Esophagus muscularis mucosa (tissue), 4 donors: Measurements from ENCODE around the gene OR10T2. TPM values are rescaled to one million over a fixed set of nuclear protein-coding genes. Genes with fewer than 3 reads are reported as not detected.
"Not testable (repeated sequence)": the region's sequence is repeated elsewhere in the genome, so short reads cannot be mapped to it uniquely, and the experiment has no call there.

ENCODE experiments used
- DNase-seq: peaks from one replicate; pipeline ENCODE4 v3.0.0-alpha.2; 2017; ENCODE audit errors: extremely low spot score
- H3K27ac ChIP-seq, 4 donors: fragments of 200-600 bp; sonication (generic); replicated peaks in 1 of 4; 1 replicate in 3 of 4; 2 replicates in 1 of 4; pipeline ENCODE4 v1.5.1; 2016 to 2019; ENCODE audit warnings: mild to moderate bottlenecking in 1 of 4
- H3K27me3 ChIP-seq, 4 donors: fragments of 200-600 bp; sonication (generic); one replicate each; pipeline versions ENCODE4 v1.5.1 to v1.6.0; 2016 to 2019
- H3K36me3 ChIP-seq, 4 donors: fragments of 200-600 bp; sonication (generic); one replicate each; pipeline ENCODE4 v1.5.1; 2016 to 2019
- H3K4me1 ChIP-seq, 4 donors: fragments of 200-600 bp; sonication (generic); one replicate each; pipeline ENCODE4 v1.5.1; 2016 to 2019
- H3K4me3 ChIP-seq, 4 donors: fragments of 200-600 bp; sonication (generic); 1 replicate in 2 of 4; 2 replicates in 2 of 4; pipeline ENCODE4 v1.5.1; 2016 to 2019; ENCODE audit warnings: mild to moderate bottlenecking in 4 of 4, moderate library complexity in 1 of 4
- H3K9me3 ChIP-seq, 4 donors: fragments of 200-600 bp; sonication (generic); 1 replicate in 3 of 4; 2 replicates in 1 of 4; pipeline ENCODE4 v1.5.1; 2016 to 2019
- CTCF ChIP-seq, 3 experiments: fragments of 200-600 bp in 2 of 3; fragments of 450-650 bp in 1 of 3; sonication (generic) in 2 of 3; IDR thresholded peaks; one replicate each; pipeline ENCODE4 v1.5.1; 2017 to 2019; ENCODE audit warnings: antibody characterized with exemption in 3 of 3, mild to moderate bottlenecking in 2 of 3, moderate library complexity in 1 of 3
- EP300 ChIP-seq: sonication (generic); formaldehyde crosslinking; IDR thresholded peaks from one replicate; pipeline ENCODE4 v1.6.1; 2017; ENCODE audit warnings: antibody characterized with exemption
- POLR2A ChIP-seq: fragments of 450-650 bp; IDR thresholded peaks from one replicate; pipeline ENCODE4 v1.6.1; 2017; ENCODE audit warnings: antibody characterized with exemption, moderate library complexity, mild to moderate bottlenecking, low read depth
- POLR2AphosphoS5 ChIP-seq, 2 donors: sonication (generic); formaldehyde crosslinking; IDR thresholded peaks; one replicate each; pipeline ENCODE4 v1.6.1; 2017; ENCODE audit warnings: antibody characterized with exemption in 2 of 2
- WGBS: methylation state at CpG from one replicate; pipeline ENCODE4 v1.1.5; 2018; 5-methylcytosine and 5-hydroxymethylcytosine counted together
- intact Hi-C: fragments of 100-400 bp; cut with DNase I; formaldehyde crosslinking; loops from one replicate; pipeline ENCODE4 v1.15.1; 2023
- total RNA-seq, 4 donors: library from RNA; depleted of rRNA; stranded (reverse); fragments of >200 nt; gene quantifications; one replicate each; pipeline versions ENCODE4 v1.1.0 to v1.2.1, GENCODE V29; 2016

OR10T2 gene
- total RNA-seq: not detected

GRCh38 chr1:158398818-158399514, at the start of gene OR10T2:
TSS of gene OR10T2 (minus strand) at chr1:158399466. CDS start at chr1:158399466, 0 bp downstream.
- intact Hi-C loops: no loop called here
- Histone ChIP-seq H3K27me3 (no peaks in the 10 kb centered on the region), H3K36me3 (no peaks in the 10 kb centered on the region), H3K27ac (no peak within 1 kb of the TSS), H3K9me3 (no peaks in the 10 kb centered on the region), H3K4me3 (no peak within 1 kb of the TSS), H3K4me1 (no peaks in the 10 kb centered on the region)
- DNase-seq: no peak
- WGBS: 70% methylated on average over 5 of the region's 5 CpGs
- TF ChIP-seq POLR2AphosphoS5 (IDR thresholded peaks at IDR 0.05) (no peak), POLR2A (no peak), CTCF (IDR thresholded peaks at IDR 0.05) (no peak), EP300 (no peak)

GRCh38 chr1:158445376-158445775, 46.1 kb upstream of the OR10T2 start:
- intact Hi-C loops: no loop called here
- H3K36me3 ChIP-seq: no peaks in the 10 kb centered on the region

GRCh38 chr1:158434741-158435140, 35.5 kb upstream of the OR10T2 start:
- H3K27ac ChIP-seq: no peak overlapping the region
- no peak for DNase-seq
- 34% methylated on average over 3 of the region's 3 CpGs for WGBS
- no peaks in the 10 kb centered on the region for H3K36me3 ChIP-seq
- peaks cover 0 to 8% (median 0%) of the 10 kb centered on the region in 4 donors for H3K9me3 ChIP-seq
- H3K27me3 ChIP-seq: peaks cover 0 to 11% (median 0%) of the 10 kb centered on the region in 4 donors
- intact Hi-C loops: no loop called here
- H3K4me3 ChIP-seq: no peak overlapping the region
- TF ChIP-seq EP300 (no peak), POLR2A (no peak), CTCF (IDR thresholded peaks at IDR 0.05) (no peak), POLR2AphosphoS5 (IDR thresholded peaks at IDR 0.05) (no peak)
- no peaks in the 10 kb centered on the region for H3K4me1 ChIP-seq

More at GRCh38 chr1:158445376-158445775, 46.1 kb upstream of the OR10T2 start:
- Histone ChIP-seq H3K4me1 (no peaks in the 10 kb centered on the region), H3K4me3 (no peak overlapping the region), H3K27ac (no peak overlapping the region), H3K27me3 (no peaks in the 10 kb centered on the region), H3K9me3 (no peaks in the 10 kb centered on the region)
- TF ChIP-seq POLR2A: no peak
- DNase-seq: no peak
- 81% methylated on average over 4 of the region's 4 CpGs for WGBS

- H3K4me1 ChIP-seq, H3K36me3 ChIP-seq, H3K4me3 ChIP-seq, intact Hi-C loops, DNase-seq, H3K27ac ChIP-seq: not testable (repeated sequence)
- peaks cover 0 to 18% (median 3%) of the 10 kb centered on the region in 4 donors for H3K9me3 ChIP-seq
- WGBS: 47% methylated on average over 3 of the region's 3 CpGs
- peaks cover 0 to 11% (median 0%) of the 10 kb centered on the region in 4 donors for H3K27me3 ChIP-seq
Measured at GRCh38 chr1:158430163-158430562, 30.9 kb upstream of the OR10T2 start.

GRCh38 chr1:158426137-158426536, 26.9 kb upstream of the OR10T2 start, which contains the start of gene OR10K2:
TSS of gene OR10K2 (minus strand) at chr1:158426237. CDS start at chr1:158420866, 5,371 bp downstream.
- intact Hi-C loops: no loop called here
- no peaks in the 10 kb centered on the region for H3K4me1 ChIP-seq
- WGBS: 95% methylated on average over 1 of the region's 1 CpG
- H3K4me3 ChIP-seq: no peak within 1 kb of the TSS
- H3K27me3 ChIP-seq: no peaks in the 10 kb centered on the region
- H3K9me3 ChIP-seq: peaks cover 0 to 11% (median 3%) of the 10 kb centered on the region in 4 donors
- TF ChIP-seq POLR2A: no peak
- no peak for TF ChIP-seq EP300
- no peak for DNase-seq
- no peaks in the 10 kb centered on the region for H3K36me3 ChIP-seq
- H3K27ac ChIP-seq: no peak within 1 kb of the TSS

- no peak for DNase-seq
- no peaks in the 10 kb centered on the region for H3K4me1 ChIP-seq
- H3K27me3 ChIP-seq: no peaks in the 10 kb centered on the region
- H3K9me3 ChIP-seq: peaks cover 0 to 11% (median 3%) of the 10 kb centered on the region in 4 donors
- H3K4me3 ChIP-seq: no peak overlapping the region
- TF ChIP-seq POLR2A (no peak), POLR2AphosphoS5 (IDR thresholded peaks at IDR 0.05) (no peak), EP300 (no peak), CTCF (IDR thresholded peaks at IDR 0.05) (no peak)
- no peaks in the 10 kb centered on the region for H3K36me3 ChIP-seq
- intact Hi-C loops: no loop called here
- H3K27ac ChIP-seq: no peak overlapping the region
Measured at GRCh38 chr1:158425027-158425426, 25.8 kb upstream of the OR10T2 start.
